Heart left ventricle (tissue), 16 donors: Measurements from ENCODE around the gene ABCC1. TPM values are rescaled to one million over a fixed set of nuclear protein-coding genes. Genes with fewer than 3 reads are reported as not detected.
A peak's percentile ranks its signal among the peaks of the same experiment; 100 is the strongest.
"Not testable (repeated sequence)": the region's sequence is repeated elsewhere in the genome, so short reads cannot be mapped to it uniquely, and the experiment has no call there.

Source experiments
- ATAC-seq, 4 donors: fragments of 200-7000 bp; cut with Tn5 transposase; one replicate each; pipeline ENCODE4 v1.9.1; 2020 to 2022; ENCODE audit warnings: moderate library complexity in 4 of 4, mild to moderate bottlenecking in 3 of 4, moderate number of reproducible peaks in 1 of 4
- DNase-seq, 5 donors: peaks; one replicate each; pipeline ENCODE4 v3.0.0-alpha.2; 2020
- H3K27ac ChIP-seq, 12 donors: fragments of 200-600 bp; sonication (generic) in 4 of 12; one replicate each; pipeline versions ENCODE4 v1.5.0 to v1.8.0; 2016 to 2022; ENCODE audit warnings: mild to moderate bottlenecking in 2 of 12
- H3K27me3 ChIP-seq, 9 donors: fragments of 200-600 bp; sonication (generic) in 2 of 9; one replicate each; pipeline versions ENCODE4 v1.5.1 to v1.8.0; 2016 to 2022; ENCODE audit warnings: mild to moderate bottlenecking in 3 of 9
- H3K36me3 ChIP-seq, 9 donors: fragments of 200-600 bp; sonication (generic) in 2 of 9; one replicate each; pipeline versions ENCODE4 v1.5.0 to v1.8.0; 2018 to 2022; ENCODE audit warnings: mild to moderate bottlenecking in 2 of 9
- H3K4me1 ChIP-seq, 12 donors: fragments of 200-600 bp; sonication (generic) in 4 of 12; one replicate each; pipeline versions ENCODE4 v1.5.0 to v1.8.0; 2016 to 2022; ENCODE audit warnings: mild to moderate bottlenecking in 3 of 12
- H3K4me3 ChIP-seq, 12 donors: fragments of 200-600 bp; sonication (generic) in 4 of 12; one replicate each; pipeline versions ENCODE4 v1.5.0 to v1.8.0; 2017 to 2022; ENCODE audit warnings: mild to moderate bottlenecking in 9 of 12, moderate library complexity in 4 of 12
- H3K9me3 ChIP-seq, 12 donors: fragments of 200-600 bp; sonication (generic) in 4 of 12; one replicate each; pipeline versions ENCODE4 v1.5.0 to v1.8.0; 2016 to 2022; ENCODE audit warnings: mild to moderate bottlenecking in 1 of 12
- POLR2A ChIP-seq, 2 donors: fragments of 450-650 bp; IDR thresholded peaks; one replicate each; pipeline ENCODE4 v1.6.1; 2017; ENCODE audit warnings: antibody characterized with exemption in 2 of 2, mild to moderate bottlenecking in 2 of 2, moderate library complexity in 2 of 2
- WGBS, 4 donors: extraction: QIAGEN DNeasy Blood & Tissue Kit in 2 of 4; methylation state at CpG; one replicate each; pipeline versions ENCODE4 v1.1.5 to v1.1.7; 2013 to 2018; 5-methylcytosine and 5-hydroxymethylcytosine counted together
- intact Hi-C, 10 donors: fragments of 100-400 bp; cut with DNase I; formaldehyde crosslinking; loops; one replicate each; pipeline versions ENCODE4 v1.11.1 to v1.14.2; 2022
- polyA plus RNA-seq, 2 donors: library from polyadenylated mRNA; stranded (reverse); fragments of 200-250 nt; gene quantifications; one replicate each; pipeline ENCODE4 v1.2.3, GENCODE V29; 2013
- total RNA-seq, 9 donors: library from RNA; depleted of rRNA in 2 of 9; stranded (reverse); fragments of >200 nt in 2 of 9; fragmentation: NEBNext Ultra II Directional in 3 of 9; extraction: Animal tissue kit (Norgen Biotek cat#: 25700) in 3 of 9; gene quantifications; one replicate each; pipeline versions ENCODE4 v1.1.0 to v1.2.4, GENCODE V29; 2016 to 2023
- TF ChIP-seq, protein P1 (sequence below), 12 donors: fragments of 200-600 bp; sonication (generic) in 4 of 12; IDR thresholded peaks; one replicate each; pipeline versions ENCODE4 v1.5.0 to v1.8.0; 2018 to 2022; ENCODE audit warnings: antibody characterized with exemption in 12 of 12, mild to moderate bottlenecking in 5 of 12
- donor health status: ischemic (EF 13 %, LVEDD 7.1; RV severe dilation, severe dysfunction).
- donor health status: healthy with polysubstance abuse.
- donor health status: DM: no; HTN: yes; CAD: no.
- donor health status: DM: no; HTN: no; CAD: no.
- donor health status: ischemic (EF 25% LVEDD 6.9; RV normal size, moderate dysfunction).
- donor health status: ischemic (EF 25% LVEDD 5.7; RV mildly dilated, moderate dysfunction).
- donor health status: healthy.
- donor health status: DM: yes; HTN: yes; CAD: no.
- donor health status: ischemic (EF 35%, LVEDD 5.7; RV mildly dilated, moderate dysfunction).
- donor health status: nonischemic (EF 11% LVEDD 7.7; RV severe dilation, severe dysfunction).
- donor health status: DM: yes; HTN: yes; CAD: no.
- donor health status: PGD.
- donor health status: ischemic (EF 29% LVEDD 5.4; RV normal size, mild dysfunction).
- donor health status: nonischemic (EF 23%, LVEDD 6.1; RV moderate dilation, normal function).

The ABCC1 gene
- total and polyA plus RNA-seq, 11 donors: 8.1 to 28.0 (median 22.4) TPM

DNA sequence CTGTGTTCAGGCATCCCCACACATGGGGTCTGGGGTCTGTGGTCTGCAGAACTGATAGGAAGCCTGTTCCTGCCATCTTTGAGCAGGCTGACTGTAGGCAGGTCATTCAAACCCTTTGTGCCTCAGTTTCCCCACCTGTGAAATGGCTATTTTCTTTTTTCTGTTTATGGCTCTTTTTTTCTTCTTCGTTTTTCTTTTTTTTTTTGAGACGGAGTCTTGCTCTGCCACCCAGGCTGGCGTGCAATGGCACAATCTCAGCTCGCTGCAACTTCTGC is 201.4 kb downstream of the ABCC1 start:
- Histone ChIP-seq H3K4me3 (no peak overlapping the region), H3K4me1 (peaks cover 0 to 18% (median 6%) of the 10 kb centered on the region in 12 donors), H3K36me3 (peaks cover 0 to 4% (median 0%) of the 10 kb centered on the region in 9 donors), H3K9me3 (no peaks in the 10 kb centered on the region), H3K27ac (peak overlapping the region in 5 of 12 donors; percentile 46 to 83 (median 64)), H3K27me3 (no peaks in the 10 kb centered on the region)
- intact Hi-C loops: loop anchor here in 1 of 10 donors (5.0 kb wide), 1 partner anchor 41 kb away; no protein-coding TSS in a partner anchor
- TF ChIP-seq, protein P1, sequence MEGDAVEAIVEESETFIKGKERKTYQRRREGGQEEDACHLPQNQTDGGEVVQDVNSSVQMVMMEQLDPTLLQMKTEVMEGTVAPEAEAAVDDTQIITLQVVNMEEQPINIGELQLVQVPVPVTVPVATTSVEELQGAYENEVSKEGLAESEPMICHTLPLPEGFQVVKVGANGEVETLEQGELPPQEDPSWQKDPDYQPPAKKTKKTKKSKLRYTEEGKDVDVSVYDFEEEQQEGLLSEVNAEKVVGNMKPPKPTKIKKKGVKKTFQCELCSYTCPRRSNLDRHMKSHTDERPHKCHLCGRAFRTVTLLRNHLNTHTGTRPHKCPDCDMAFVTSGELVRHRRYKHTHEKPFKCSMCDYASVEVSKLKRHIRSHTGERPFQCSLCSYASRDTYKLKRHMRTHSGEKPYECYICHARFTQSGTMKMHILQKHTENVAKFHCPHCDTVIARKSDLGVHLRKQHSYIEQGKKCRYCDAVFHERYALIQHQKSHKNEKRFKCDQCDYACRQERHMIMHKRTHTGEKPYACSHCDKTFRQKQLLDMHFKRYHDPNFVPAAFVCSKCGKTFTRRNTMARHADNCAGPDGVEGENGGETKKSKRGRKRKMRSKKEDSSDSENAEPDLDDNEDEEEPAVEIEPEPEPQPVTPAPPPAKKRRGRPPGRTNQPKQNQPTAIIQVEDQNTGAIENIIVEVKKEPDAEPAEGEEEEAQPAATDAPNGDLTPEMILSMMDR (IDR thresholded peaks at IDR 0.05): no peak
- TF ChIP-seq POLR2A (IDR thresholded peaks at IDR 0.05): no peak
- WGBS, 4 donors: 91 to 96% (median 94%) methylated on average over 4 of the region's 4 CpGs
- ATAC-seq (no peak), DNase-seq (no peak)

DNA sequence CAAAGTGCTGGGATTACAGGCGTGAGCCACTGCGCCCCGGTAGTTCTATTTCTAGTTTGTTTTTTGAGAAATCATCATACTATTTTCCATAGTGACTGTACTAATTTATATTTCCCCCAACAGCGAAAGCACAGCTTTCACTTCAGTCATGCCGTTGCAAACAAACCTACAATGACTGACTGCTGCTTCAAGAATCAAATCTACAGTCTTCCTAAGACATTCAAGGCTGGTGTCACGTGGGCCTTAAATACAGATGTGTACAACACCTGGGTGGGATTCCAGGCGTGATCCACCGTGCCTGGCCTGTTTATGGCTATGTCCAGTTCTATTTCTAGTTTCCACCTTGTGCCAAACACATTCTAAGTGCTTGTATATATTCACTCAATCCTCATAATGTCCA is 201.9 kb downstream of the ABCC1 start:
- 88 to 92% (median 90%) methylated on average over 8 of the region's 8 CpGs for WGBS, 4 donors
- intact Hi-C loops: loop anchor here in 1 of 10 donors (5.0 kb wide), 1 partner anchor 41 kb away; no protein-coding TSS in a partner anchor
- Histone ChIP-seq H3K9me3 (no peaks in the 10 kb centered on the region), H3K4me1 (peaks cover 0 to 17% (median 6%) of the 10 kb centered on the region in 12 donors), H3K27ac (peak overlapping the region in 1 of 12 donors; percentile 83), H3K36me3 (peaks cover 0 to 3% (median 0%) of the 10 kb centered on the region in 9 donors), H3K4me3 (no peak overlapping the region), H3K27me3 (no peaks in the 10 kb centered on the region)
- DNase-seq (no peak), ATAC-seq (no peak)
- TF ChIP-seq POLR2A (IDR thresholded peaks at IDR 0.05): no peak
- TF ChIP-seq, protein P1 (IDR thresholded peaks at IDR 0.05): no peak

DNA sequence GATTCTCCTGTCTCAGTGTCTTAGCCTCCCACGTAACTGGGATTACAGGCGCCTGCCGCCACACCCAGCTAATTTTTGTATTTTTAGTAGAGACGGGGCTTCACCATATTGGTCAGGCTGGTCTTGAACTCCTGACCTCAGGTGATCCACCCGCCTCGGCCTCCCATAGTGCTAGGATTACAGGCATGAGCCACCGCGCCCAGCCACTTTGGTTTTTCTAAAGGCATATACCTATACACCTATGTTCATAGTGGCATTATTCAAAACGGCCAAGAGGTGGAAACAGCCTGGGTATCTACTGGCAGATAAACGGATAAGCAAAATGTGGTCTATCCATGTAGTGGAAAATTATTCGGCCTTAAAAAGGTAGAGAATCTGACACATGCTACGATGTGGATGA is 203.6 kb downstream of the ABCC1 start:
- H3K36me3 ChIP-seq, DNase-seq, ATAC-seq, H3K27me3 ChIP-seq, H3K4me3 ChIP-seq, H3K9me3 ChIP-seq, H3K27ac ChIP-seq: not testable (repeated sequence)
- intact Hi-C loops: loop anchor here in 1 of 10 donors (5.0 kb wide), 1 partner anchor 39 kb away; no protein-coding TSS in a partner anchor
- 92 to 95% (median 94%) methylated on average over 12 of the region's 12 CpGs for WGBS, 4 donors
- H3K4me1 ChIP-seq: peaks cover 0 to 15% (median 6%) of the 10 kb centered on the region in 12 donors

DNA sequence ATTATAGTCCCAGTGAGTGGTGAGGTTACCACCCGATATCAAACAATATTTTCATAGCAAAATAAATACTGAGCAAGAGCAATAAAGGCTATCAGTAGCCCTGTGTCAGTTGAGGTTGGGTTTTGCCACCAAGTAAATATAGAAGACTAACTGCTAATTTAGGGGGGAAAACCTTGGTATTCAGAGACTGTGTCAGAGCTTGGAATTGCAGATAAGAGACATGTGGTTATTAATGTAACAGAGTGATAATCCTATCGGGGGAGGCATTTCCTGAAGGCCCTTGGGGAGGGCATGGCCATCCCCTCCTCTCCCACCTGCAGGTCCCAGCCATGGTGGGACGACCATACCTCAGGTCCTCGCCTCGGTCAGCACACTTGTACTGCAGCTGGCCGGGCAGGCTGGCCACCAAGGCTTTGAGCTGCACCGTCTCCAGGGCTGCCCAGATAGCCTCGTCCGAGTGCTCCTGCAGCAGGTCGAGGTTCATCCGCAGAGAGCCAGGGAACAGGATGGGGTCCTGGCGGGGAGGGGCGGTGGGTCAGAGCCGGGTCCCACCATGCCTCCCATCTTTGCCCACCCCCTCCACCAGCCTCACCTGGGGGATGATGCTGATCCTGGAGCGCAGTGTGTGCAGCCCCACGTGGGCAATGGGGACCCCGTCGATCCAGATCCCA is 205.0 kb downstream of the ABCC1 start:
- Histone ChIP-seq H3K4me3 (no peak overlapping the region), H3K27me3 (no peaks in the 10 kb centered on the region), H3K9me3 (peaks cover 0 to 18% (median 10%) of the 10 kb centered on the region in 12 donors), H3K4me1 (peaks cover 0 to 14% (median 6%) of the 10 kb centered on the region in 12 donors), H3K36me3 (no peaks in the 10 kb centered on the region), H3K27ac (no peak overlapping the region)
- WGBS, 4 donors: 80 to 82% (median 80%) methylated on average over 14 to 18 of the region's 18 CpGs
- no peak for DNase-seq
- intact Hi-C loops: loop anchor here in 1 of 10 donors (5.0 kb wide), 1 partner anchor 38 kb away; no protein-coding TSS in a partner anchor
- TF ChIP-seq POLR2A (IDR thresholded peaks at IDR 0.05): no peak
- TF ChIP-seq, protein P1 (IDR thresholded peaks at IDR 0.05): no peak
- ATAC-seq: no peak
